GM21723 (cell line): Measurements from ENCODE around the gene UBR4.

Experiments
- ATAC-seq: cut with Tn5 transposase; IDR thresholded peaks from one replicate; pipeline ENCODE4 v1.9.1; 2021; ENCODE audit warnings: mild to moderate bottlenecking, moderate library complexity; ENCODE audit not compliant: unreplicated experiment

The UBR4 gene

GRCh38 chr1:19096990-19097389, 113.1 kb downstream of the UBR4 start:
- no peak for ATAC-seq

GRCh38 chr1:19096036-19096833, 113.8 kb downstream of the UBR4 start:
- ATAC-seq: no peak

GRCh38 chr1:19091196-19091953, 118.7 kb downstream of the UBR4 start:
- ATAC-seq: no peak

- ATAC-seq: no peak
These were observed 120.5 kb downstream of the UBR4 start for GRCh38 chr1:19089524-19089923.

- no peak for ATAC-seq
These were observed 121.2 kb downstream of the UBR4 start for GRCh38 chr1:19088717-19089442.

- ATAC-seq: no peak
These were observed 122.1 kb downstream of the UBR4 start for GRCh38 chr1:19087737-19088594.

GRCh38 chr1:19087017-19087736, 122.9 kb downstream of the UBR4 start:
- ATAC-seq: no peak

GRCh38 chr1:19086176-19086875, 123.7 kb downstream of the UBR4 start:
- no peak for ATAC-seq

- no peak for ATAC-seq
These were observed 125.8 kb downstream of the UBR4 start for GRCh38 chr1:19084206-19084738.

GRCh38 chr1:19083081-19083480, 127.0 kb downstream of the UBR4 start:
- ATAC-seq: no peak

- no peak for ATAC-seq
These were observed 128.7 kb downstream of the UBR4 start for GRCh38 chr1:19081218-19081893.

GRCh38 chr1:19080721-19081120, 129.3 kb downstream of the UBR4 start:
- no peak for ATAC-seq

GRCh38 chr1:19079541-19080472, 130.3 kb downstream of the UBR4 start:
- ATAC-seq: no peak

GRCh38 chr1:19078536-19078935, 131.5 kb downstream of the UBR4 start:
- no peak for ATAC-seq

- ATAC-seq: no peak
These were observed 133.0 kb downstream of the UBR4 start for GRCh38 chr1:19076841-19077616.

GRCh38 chr1:19074902-19075721, 135.0 kb downstream of the UBR4 start:
- no peak for ATAC-seq
